NCI-H1105 treated with DMSO at 0.1 percent for 48 hours (cell line): ENCODE results near the gene SIGMAR1.
"Not testable (repeated sequence)": the region's sequence is repeated elsewhere in the genome, so short reads cannot be mapped to it uniquely, and the experiment has no call there.

ENCODE experiments used
- DNase-seq: peaks from one replicate; lab custom pipeline; 2025; lab: John Stamatoyannopoulos, UW

Gene SIGMAR1

GRCh38 chr9:34654323-34655051 is 16.9 kb upstream of the SIGMAR1 start:
- peak; percentile 76 for DNase-seq

DNA sequence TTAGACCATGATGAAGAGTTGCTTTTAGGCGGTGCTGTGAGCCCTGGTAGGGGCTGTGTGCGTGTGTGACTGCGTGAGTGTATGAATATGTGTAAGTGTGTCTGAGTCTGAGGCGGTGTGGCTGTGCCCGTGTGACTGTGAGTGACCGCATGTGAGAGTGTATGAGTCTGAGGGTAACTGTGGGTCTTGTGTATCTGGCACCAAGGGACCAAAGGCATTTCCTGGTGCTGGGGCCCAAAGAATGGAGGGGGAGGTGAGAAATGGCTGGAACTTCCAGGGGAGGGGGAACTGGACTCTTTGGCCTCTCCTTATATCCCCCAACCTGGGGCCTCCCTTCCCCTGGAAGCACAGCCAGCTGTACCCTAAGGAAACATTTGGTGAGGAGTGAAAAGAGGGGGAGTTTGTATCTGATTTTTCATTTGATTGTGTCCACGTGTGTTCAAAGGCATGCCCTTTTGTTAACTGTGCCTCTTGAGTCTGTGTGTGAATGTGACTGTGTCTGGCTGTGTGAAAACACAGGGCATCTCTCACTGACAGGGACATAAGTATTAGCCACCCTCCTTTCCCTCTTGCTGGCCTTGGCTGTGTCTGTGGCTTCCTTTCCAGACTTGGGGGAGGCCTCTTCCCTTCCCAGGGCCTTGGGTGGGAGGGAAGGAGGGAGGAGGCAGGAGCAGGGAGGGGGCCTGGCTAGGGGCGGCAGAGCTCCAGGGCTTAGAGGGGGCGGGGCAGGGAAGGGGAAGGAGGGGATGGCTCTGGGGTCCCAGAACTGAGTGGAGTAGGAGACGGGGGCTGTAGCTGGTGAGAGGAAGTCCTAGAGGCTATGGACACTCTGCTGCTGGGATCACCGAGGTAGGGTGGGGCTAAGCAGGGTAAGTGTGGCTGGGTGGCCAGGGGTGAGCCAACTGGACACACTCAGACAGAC is 15.8 kb upstream of the SIGMAR1 start:
- DNase-seq = no peak

GRCh38 chr9:34652602-34653000 is 15.0 kb upstream of the SIGMAR1 start:
- no peak for DNase-seq

- DNase-seq = peak; percentile 35
These were observed 14.5 kb upstream of the SIGMAR1 start, which contains the start of gene IL11RA for GRCh38 chr9:34651876-34652601. IL11RA (plus strand) TSS chr9:34652185; CDS start chr9:34655218, 3,033 bp downstream.

DNA sequence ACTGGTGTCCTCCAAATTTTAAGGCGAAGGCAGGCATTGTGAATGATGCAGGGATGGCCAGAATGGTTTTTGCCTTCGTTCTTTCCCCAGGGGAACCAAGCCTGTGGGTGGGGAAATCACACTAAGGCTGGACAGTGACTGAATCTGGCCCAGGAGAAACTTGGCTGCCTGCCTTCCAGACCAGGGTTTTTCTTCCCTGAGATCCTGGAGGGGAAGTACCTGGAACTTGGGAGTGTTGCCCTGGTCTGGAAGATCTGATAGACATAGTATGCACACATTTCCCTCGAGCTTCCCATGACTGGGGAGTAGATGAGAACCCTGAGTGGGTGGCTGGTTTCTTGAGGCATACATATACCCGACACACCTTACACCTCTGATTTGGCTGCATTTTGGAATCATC is 13.7 kb upstream of the SIGMAR1 start:
- no peak for DNase-seq

- no peak for DNase-seq
These were observed 13.2 kb upstream of the SIGMAR1 start for GRCh38 chr9:34650816-34651215.

GRCh38 chr9:34648673-34649072 is 11.1 kb upstream of the SIGMAR1 start:
- DNase-seq = no peak

GRCh38 chr9:34647651-34648050 is 10.1 kb upstream of the SIGMAR1 start:
- no peak for DNase-seq

DNA sequence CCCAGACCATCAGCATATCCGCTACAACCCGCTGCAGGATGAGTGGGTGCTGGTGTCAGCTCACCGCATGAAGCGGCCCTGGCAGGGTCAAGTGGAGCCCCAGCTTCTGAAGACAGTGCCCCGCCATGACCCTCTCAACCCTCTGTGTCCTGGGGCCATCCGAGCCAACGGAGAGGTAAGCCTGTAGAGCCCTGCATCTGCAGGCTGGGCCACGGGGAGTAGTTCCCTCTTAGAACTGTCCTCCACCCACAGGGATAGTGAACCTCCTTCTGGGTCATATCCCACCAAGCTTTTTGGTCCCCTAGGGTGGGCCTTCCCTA is 9.5 kb upstream of the SIGMAR1 start:
- DNase-seq = no peak

DNA sequence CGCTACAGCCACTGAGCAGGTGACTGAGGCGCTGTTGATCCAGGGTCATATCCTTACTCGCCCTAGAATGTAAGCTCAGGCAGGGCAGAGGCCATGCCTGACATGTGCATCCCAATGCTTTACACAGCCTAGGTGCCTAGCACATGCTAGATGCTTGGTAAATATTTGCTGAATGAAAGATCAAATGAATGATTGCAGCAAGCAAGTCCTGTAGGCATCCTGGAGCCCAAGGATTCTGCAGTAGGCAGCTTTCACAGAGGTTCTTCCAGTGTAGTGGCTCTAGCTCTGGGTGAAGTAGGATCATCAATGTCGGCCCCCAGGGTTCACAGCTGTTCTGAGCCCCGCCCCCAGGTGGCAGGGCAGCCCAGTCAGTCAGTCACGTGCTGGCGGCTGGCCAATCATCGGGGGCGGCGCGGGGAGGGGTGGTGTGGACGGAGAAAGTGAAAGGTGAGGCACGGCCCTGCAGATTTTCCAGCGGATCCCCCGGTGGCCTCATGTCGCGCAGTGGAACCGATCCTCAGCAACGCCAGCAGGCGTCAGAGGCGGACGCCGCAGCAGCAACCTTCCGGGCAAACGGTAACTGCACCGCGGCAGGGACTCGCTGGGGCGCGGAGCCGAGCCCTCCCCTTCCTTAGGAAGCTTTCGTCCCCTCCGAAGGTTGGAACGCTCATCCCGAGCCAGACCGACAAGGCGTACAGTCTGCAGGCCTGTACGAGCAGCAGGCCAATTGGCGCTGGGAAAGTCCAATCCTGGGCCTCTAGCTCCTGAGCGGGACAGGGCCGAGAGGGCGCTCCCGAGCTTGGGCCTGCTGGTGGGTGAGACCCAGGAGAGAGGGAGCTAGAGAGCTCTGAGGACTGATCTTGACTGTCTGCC is 8.9 kb upstream of the SIGMAR1 start, which contains the start of gene GALT:
Gene GALT (plus strand): TSS at position 465 of the 873 bp plus-strand sequence. CDS start 30 bp downstream, at position 495.
- DNase-seq = peak; percentile 87

GRCh38 chr9:34644766-34645314 is 7.3 kb upstream of the SIGMAR1 start:
- DNase-seq = no peak

- DNase-seq = no peak
These were observed 5.1 kb upstream of the SIGMAR1 start for GRCh38 chr9:34642679-34643078.

DNA sequence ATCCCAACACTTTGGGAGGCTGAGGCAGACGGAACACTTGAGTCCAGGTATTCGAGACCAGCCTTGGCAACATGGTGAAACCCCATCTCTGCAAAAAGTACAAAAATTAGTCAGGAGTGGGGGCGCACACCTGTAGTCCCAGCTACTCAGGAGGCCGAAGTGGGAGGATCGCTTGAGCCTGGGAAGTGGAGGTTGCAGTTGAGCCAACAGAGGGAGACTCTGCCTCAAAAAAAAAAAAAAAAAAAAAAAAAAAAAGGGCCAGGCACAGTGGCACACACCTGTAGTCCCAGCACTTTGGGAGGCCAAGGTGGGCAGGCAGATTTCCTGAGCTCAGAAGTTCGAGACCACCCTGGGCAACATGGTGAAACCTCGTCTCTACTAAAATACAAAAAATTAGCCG is 1.7 kb upstream of the SIGMAR1 start:
- DNase-seq = not testable (repeated sequence)

DNA sequence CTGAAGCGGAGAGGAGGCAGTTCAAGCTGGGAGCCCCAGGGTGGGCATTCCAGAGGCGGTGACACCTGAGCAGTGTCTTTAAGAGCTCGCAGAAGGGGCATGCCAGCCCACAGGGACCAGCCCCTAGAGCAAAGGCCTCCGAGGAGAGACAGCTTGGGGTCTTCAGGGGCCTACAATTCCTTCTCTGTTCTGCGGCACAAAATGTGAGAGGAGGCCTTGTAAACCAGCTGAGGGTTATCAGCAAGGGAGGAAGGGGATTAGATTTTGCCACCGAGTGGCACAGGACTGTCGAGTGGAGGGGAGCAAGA is 505 bp upstream of the SIGMAR1 start:
- DNase-seq = no peak

DNA sequence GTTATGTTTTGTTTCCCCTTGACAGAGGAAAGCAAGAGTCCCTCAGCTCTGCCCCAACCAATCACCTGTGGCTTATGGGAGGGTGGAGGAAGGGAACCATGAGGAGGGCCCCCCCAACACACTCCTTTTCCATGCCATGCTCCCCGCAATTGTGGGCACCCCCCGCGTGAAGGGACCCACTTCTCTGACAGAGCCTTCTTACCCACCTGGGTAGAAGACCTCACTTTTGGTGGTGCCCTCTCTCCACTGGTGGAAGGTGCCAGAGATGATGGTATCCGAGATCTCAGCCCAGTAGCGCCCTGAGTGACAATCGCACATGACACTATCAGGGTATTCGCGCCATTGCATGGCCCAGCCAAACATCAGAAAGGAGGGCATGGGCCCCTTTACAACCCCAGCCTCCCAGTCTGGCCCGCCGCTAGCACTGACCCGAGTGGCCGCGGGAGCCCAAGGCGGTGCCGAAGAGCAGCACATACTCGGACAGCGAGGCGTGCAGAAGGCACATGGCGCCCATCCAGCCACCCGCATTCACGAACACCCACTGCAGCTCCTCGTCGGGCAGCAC is 714 bp downstream of the SIGMAR1 start:
- DNase-seq = peak; percentile 30

- no peak for DNase-seq
These were observed 2.0 kb downstream of the SIGMAR1 start for GRCh38 chr9:34635556-34635955.

DNA sequence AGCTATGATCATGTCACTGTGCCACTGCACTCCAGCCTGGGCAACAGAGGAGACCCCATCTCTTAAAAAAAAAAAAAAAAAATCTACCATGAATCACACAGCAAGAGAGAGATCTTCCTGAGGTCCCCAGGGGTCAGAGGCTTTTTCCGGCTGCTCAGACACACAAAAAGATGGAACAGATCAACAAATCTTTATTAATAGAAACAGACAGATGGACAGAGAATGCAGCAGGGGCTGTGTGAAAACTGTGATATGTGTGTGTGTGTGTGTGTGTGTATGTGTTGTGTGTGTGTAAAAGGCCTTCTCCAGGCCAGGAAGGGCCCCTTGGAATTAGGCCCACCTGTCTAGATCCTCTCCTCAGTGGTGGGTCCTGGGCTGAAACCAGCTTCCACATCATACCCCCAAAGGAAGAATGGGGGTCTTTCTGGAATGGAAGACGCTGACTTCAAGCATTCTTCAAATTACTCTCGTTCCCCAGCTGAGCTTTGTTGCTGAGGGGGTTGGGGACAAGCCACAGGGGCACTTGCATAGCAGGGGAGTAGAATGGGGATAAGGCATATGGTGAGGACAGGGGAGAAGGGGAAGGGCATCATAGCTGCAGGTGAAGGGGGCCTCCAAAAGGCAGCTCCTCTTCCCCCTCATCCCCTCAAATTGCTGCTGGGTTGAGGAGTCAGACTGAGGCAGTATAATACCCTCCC is 2.9 kb downstream of the SIGMAR1 start:
- no peak for DNase-seq

DNA sequence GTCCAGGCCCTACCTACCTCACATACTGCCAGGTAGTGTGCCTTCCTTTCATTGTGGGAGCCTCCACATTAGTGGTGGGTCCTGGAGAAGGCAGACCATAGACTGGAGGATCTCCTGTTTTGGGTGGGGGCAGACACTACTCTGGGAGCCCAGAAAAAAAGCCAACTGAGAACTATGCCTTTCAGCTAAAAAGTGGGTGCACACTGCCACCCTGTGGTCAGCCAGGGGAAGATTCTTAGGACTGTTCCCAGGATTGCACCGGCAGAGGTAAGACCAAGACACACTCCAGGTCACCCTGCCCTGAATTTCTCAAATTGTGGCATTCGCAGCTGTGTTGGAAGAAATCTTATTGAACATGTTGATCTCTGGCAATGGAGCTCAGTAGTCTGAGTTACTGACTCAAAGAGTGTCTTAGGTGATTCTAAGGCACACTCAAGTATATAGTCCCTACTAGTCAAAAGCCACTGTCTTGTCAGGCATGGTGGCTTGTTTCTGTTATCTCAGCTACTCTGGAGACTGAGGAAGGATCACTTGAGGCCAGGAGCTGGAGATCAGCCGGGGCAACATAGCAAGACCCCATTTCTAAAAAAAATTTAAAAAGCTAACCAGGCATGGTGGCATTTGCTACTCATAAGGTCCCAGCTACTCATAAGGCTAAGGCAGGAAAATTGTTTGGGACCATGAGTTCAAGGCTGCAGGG is 3.6 kb downstream of the SIGMAR1 start:
- DNase-seq = peak; percentile 57

- no peak for DNase-seq
These were observed 4.4 kb downstream of the SIGMAR1 start for GRCh38 chr9:34633166-34633565.
